GM23248 (cell line): ENCODE results near the gene RUNX1. TPM values are rescaled to one million over a fixed set of nuclear protein-coding genes. Genes with fewer than 3 reads are reported as not detected.
A peak's percentile ranks its signal among the peaks of the same experiment; 100 is the strongest.

Experiments used
- DNase-seq: peaks from one replicate; pipeline ENCODE4 v3.0.0-alpha.2; 2015
- H2AFZ ChIP-seq: fragments of 200-600 bp; sonication (generic); 2 replicates; pipeline ENCODE4 v1.6.1; 2016; ENCODE audit warnings: antibody characterized with exemption
- H3F3A ChIP-seq: fragments of 200-600 bp; sonication (generic); 2 replicates; pipeline ENCODE4 v1.6.1; 2016; ENCODE audit warnings: mild to moderate bottlenecking, antibody characterized with exemption, mixed run types; ENCODE audit not compliant: insufficient read depth
- H3K27ac ChIP-seq: fragments of 200-600 bp; sonication (generic); 2 replicates; pipeline ENCODE4 v1.5.1; 2016; ENCODE audit warnings: mild to moderate bottlenecking
- H3K27me3 ChIP-seq: fragments of 200-600 bp; sonication (generic); replicated peaks from 2 replicates; pipeline ENCODE4 v1.6.1; 2016; ENCODE audit warnings: mild to moderate bottlenecking; ENCODE audit not compliant: insufficient read depth
- H3K36me3 ChIP-seq: fragments of 200-600 bp; sonication (generic); 2 replicates; pipeline ENCODE4 v1.6.1; 2016; ENCODE audit warnings: low read depth, mild to moderate bottlenecking
- H3K4me1 ChIP-seq: fragments of 200-600 bp; sonication (generic); 2 replicates; pipeline ENCODE4 v1.6.1; 2016; ENCODE audit warnings: mild to moderate bottlenecking; ENCODE audit not compliant: insufficient read depth
- H3K4me2 ChIP-seq: fragments of 200-600 bp; sonication (generic); one replicate; pipeline ENCODE4 v1.6.1; 2016; ENCODE audit warnings: mild to moderate bottlenecking; ENCODE audit not compliant: unreplicated experiment
- H3K4me3 ChIP-seq: fragments of 200-600 bp; sonication (generic); 2 replicates; pipeline ENCODE4 v1.5.1; 2016; ENCODE audit warnings: mild to moderate bottlenecking
- H3K79me2 ChIP-seq: fragments of 200-600 bp; sonication (generic); 2 replicates; pipeline ENCODE4 v1.6.1; 2016; ENCODE audit warnings: mild to moderate bottlenecking; ENCODE audit not compliant: insufficient read depth
- H3K9ac ChIP-seq: fragments of 200-600 bp; sonication (generic); 2 replicates; pipeline ENCODE4 v1.6.1; 2016; ENCODE audit warnings: mild to moderate bottlenecking
- H3K9me2 ChIP-seq: fragments of 200-600 bp; sonication (generic); 2 replicates; pipeline ENCODE4 v1.6.1; 2016; ENCODE audit warnings: mixed run types, mild to moderate bottlenecking, moderate library complexity; ENCODE audit not compliant: insufficient read depth
- H3K9me3 ChIP-seq: fragments of 200-600 bp; sonication (generic); one replicate; pipeline ENCODE4 v1.6.1; 2017; ENCODE audit warnings: low read depth
- H4K20me1 ChIP-seq: fragments of 200-600 bp; sonication (generic); 2 replicates; pipeline ENCODE4 v1.6.0; 2016; ENCODE audit not compliant: insufficient read depth
- EZH2 ChIP-seq: fragments of 200-600 bp; sonication (generic); IDR thresholded peaks from 2 replicates; pipeline ENCODE4 v1.6.1; 2018; ENCODE audit warnings: antibody characterized with exemption, mild to moderate bottlenecking; ENCODE audit not compliant: insufficient read depth, poor library complexity, severe bottlenecking
- EZH2phosphoT487 ChIP-seq: fragments of 200-600 bp; sonication (generic); IDR thresholded peaks from 2 replicates; pipeline ENCODE4 v1.6.1; 2018; ENCODE audit warnings: antibody characterized with exemption, moderate library complexity, mild to moderate bottlenecking, low read depth; ENCODE audit not compliant: insufficient read depth
- WGBS, 2 experiments: methylation state at CpG; one replicate each; pipeline ENCODE4 v1.1.6; 2015 to 2017; ENCODE audit warnings: low lambda C conversion rate in 2 of 2, low coverage in 1 of 2; ENCODE audit errors: missing lambda C conversion rate in 2 of 2; 5-methylcytosine and 5-hydroxymethylcytosine counted together
- in situ Hi-C: fragments of 300-500 bp; cut with MboI; formaldehyde crosslinking; loops from 2 replicates; pipeline ENCODE4 v1.15.0; 2020
- polyA plus RNA-seq: library from polyadenylated mRNA; unstranded; fragments of >200 nt; fragmentation: Nextera tagmentation; extraction: Ambion mirVana; gene quantifications from 2 replicates; pipeline ENCODE4 v1.2.1, GENCODE V29; 2016
- total RNA-seq: library from RNA; depleted of rRNA; stranded (reverse); fragments of >200 nt; shearing (Covaris generic); gene quantifications from 2 replicates; pipeline ENCODE4 v1.2.3, GENCODE V29; 2014

Gene RUNX1
- total and polyA plus RNA-seq, 2 experiments from 2014 or later = 21.3 to 32.6 TPM

GRCh38 chr21:34907461-34908418 lies 141.4 kb downstream of the RUNX1 start:
- in situ Hi-C loops = no loop called here
- Histone ChIP-seq H2AFZ (0 out of 2 replicates have a peak overlapping the region, but pooled peaks have one; percentile 35), H3K79me2 (no peaks in the 10 kb centered on the region), H3K4me2 (peak overlapping the region; percentile 60), H4K20me1 (no peaks in the 10 kb centered on the region), H3K27ac (peak overlapping the region; percentile 29), H3K9ac (no peak overlapping the region), H3K4me1 (peaks cover 20% of the 10 kb centered on the region), H3K4me3 (peak overlapping the region; percentile 24; the same call in 1 of the 2 replicates), H3K9me3 (no peaks in the 10 kb centered on the region), H3F3A (peaks cover 11% of the 10 kb centered on the region; the same call in 1 of the 2 replicates), H3K36me3 (no peaks in the 10 kb centered on the region), H3K27me3 (no peaks in the 10 kb centered on the region), H3K9me2 (no peaks in the 10 kb centered on the region)
- 90 to 96% methylated on average over 7 of the region's 7 CpGs for WGBS, 2 experiments
- DNase-seq = no peak
- TF ChIP-seq EZH2 (no peak), EZH2phosphoT487 (no peak)

- Histone ChIP-seq H3K27me3 (no peaks in the 10 kb centered on the region), H2AFZ (no peak overlapping the region), H3K9me2 (no peaks in the 10 kb centered on the region), H3K27ac (no peak overlapping the region), H3F3A (peaks cover 11% of the 10 kb centered on the region; the same call in 1 of the 2 replicates), H3K4me1 (peaks cover 16% of the 10 kb centered on the region), H3K36me3 (no peaks in the 10 kb centered on the region), H3K9me3 (no peaks in the 10 kb centered on the region), H3K4me2 (no peak overlapping the region), H3K79me2 (no peaks in the 10 kb centered on the region), H3K4me3 (no peak overlapping the region), H4K20me1 (no peaks in the 10 kb centered on the region), H3K9ac (no peak overlapping the region)
- no peak for TF ChIP-seq EZH2phosphoT487
- no peak for TF ChIP-seq EZH2
- in situ Hi-C loops = no loop called here
- no peak for DNase-seq
Measured at GRCh38 chr21:34906401-34906800, 142.7 kb downstream of the RUNX1 start.

- Histone ChIP-seq H3K79me2 (no peaks in the 10 kb centered on the region), H3F3A (peaks cover 11% of the 10 kb centered on the region; the same call in 1 of the 2 replicates), H3K27ac (no peak overlapping the region), H3K4me3 (no peak overlapping the region), H4K20me1 (no peaks in the 10 kb centered on the region), H2AFZ (no peak overlapping the region), H3K4me2 (no peak overlapping the region), H3K9ac (no peak overlapping the region), H3K9me3 (no peaks in the 10 kb centered on the region), H3K4me1 (peaks cover 16% of the 10 kb centered on the region), H3K36me3 (no peaks in the 10 kb centered on the region), H3K9me2 (no peaks in the 10 kb centered on the region), H3K27me3 (no peaks in the 10 kb centered on the region)
- 97 to 99% methylated on average over 4 of the region's 4 CpGs for WGBS, 2 experiments
- TF ChIP-seq EZH2phosphoT487 (no peak), EZH2 (no peak)
- no peak for DNase-seq
- in situ Hi-C loops = no loop called here
Measured at GRCh38 chr21:34905218-34905537, 143.9 kb downstream of the RUNX1 start.

GRCh38 chr21:34904526-34905217 lies 144.4 kb downstream of the RUNX1 start:
- in situ Hi-C loops = no loop called here
- no peak overlapping the region for H3K4me2 ChIP-seq

More at GRCh38 chr21:34904526-34905217, 144.4 kb downstream of the RUNX1 start:
- Histone ChIP-seq H3K9me2 (no peaks in the 10 kb centered on the region), H3K9ac (no peak overlapping the region), H3K4me1 (peaks cover 11% of the 10 kb centered on the region), H3K36me3 (no peaks in the 10 kb centered on the region), H3K27ac (no peak overlapping the region), H3F3A (peaks cover 6% of the 10 kb centered on the region; the same call in 1 of the 2 replicates), H3K27me3 (no peaks in the 10 kb centered on the region), H2AFZ (no peak overlapping the region), H4K20me1 (no peaks in the 10 kb centered on the region), H3K9me3 (no peaks in the 10 kb centered on the region), H3K79me2 (no peaks in the 10 kb centered on the region), H3K4me3 (no peak overlapping the region)
- no peak for DNase-seq
- no peak for TF ChIP-seq EZH2phosphoT487
- TF ChIP-seq EZH2 = no peak
- WGBS, 2 experiments = 95% methylated on average over 8 of the region's 8 CpGs
